Activated naive CD4-positive, alpha-beta T cell (primary cell): ENCODE data around the gene CPPED1.

ENCODE experiments used
- DNase-seq, 4 experiments: peaks; one replicate each; lab custom pipeline; 2025; lab: John Stamatoyannopoulos, UW

The CPPED1 gene

GRCh38 chr16:12737563-12737962 lies 66.1 kb downstream of the CPPED1 start:
- no peak for DNase-seq

DNA sequence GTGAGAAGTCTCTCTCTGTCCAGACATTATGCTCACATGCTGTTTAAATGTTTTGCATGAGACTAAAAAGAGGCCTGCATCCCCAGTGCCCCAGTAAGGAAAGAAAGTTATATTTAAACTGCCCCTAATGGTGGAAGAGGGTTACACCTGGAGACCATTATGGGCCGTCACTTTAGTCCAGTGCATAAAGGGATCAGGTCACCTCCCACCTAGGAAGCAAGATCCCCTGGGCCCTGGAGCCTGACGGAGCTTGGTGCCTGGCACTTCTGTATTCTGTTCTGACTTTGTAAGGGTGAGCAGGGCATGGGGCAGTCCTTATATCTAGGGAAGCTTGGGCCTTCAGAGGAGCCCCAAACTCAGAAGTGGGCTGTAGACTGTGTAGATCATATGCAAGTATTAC lies 67.9 kb downstream of the CPPED1 start:
- DNase-seq: no peak

DNA sequence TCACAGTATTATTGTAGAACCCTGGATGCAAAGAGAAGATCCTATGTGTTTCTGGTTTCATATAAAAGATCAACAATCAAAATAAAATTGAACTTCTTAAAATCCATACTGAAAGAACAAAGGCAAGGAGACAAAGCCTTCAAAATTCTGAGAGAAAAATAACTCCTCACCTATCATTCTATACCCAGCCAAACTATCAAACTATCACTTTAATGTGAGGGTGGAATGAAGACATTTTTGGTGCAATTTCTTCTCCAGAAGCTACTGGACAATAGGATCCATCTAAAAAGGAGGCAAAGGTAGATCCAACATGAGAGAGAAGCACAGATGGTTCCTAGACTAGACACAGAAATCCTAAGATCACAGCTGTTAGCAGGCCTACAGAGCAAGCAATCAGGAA lies 71.1 kb downstream of the CPPED1 start:
- DNase-seq: no peak

- DNase-seq: no peak
These were observed 74.2 kb downstream of the CPPED1 start for GRCh38 chr16:12729448-12729847.

DNA sequence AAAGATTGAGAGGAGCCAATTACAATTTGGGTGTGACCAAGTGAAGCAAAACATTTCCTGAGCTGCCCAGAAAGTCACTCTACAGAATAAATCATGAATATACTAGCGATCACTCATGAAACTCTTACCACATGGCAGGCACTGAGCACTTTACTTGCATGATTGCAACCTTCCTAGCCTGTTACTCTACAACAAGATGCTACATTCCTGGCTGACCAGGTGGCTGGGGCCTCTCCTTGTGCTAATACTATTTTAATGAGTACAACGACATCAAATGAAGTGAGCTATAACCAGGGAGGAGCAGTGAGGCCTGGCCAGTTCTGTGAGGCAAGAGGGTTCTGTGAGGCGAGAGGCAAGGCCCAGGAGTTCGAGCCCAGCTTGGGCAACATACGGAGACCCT lies 75.2 kb downstream of the CPPED1 start:
- no peak for DNase-seq

DNA sequence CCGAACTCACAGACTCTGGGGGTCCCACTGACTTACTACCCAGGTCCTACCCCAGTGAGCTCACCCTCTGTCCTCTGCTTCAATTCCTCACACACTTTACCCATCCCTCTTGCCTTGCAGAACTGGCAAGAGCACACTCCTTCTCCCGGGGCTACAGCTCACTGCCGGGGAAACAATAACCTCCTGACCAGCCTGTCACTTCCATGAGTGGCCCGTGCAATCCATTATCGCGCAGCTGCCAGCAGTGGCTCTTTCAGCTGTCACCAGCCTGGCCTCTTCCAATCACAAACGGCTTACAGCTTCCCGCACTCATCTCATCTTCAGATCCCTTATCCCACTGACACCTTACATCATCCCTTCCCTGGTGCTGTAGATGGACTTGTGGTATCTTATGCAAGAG lies 79.5 kb downstream of the CPPED1 start:
- no peak for DNase-seq

DNA sequence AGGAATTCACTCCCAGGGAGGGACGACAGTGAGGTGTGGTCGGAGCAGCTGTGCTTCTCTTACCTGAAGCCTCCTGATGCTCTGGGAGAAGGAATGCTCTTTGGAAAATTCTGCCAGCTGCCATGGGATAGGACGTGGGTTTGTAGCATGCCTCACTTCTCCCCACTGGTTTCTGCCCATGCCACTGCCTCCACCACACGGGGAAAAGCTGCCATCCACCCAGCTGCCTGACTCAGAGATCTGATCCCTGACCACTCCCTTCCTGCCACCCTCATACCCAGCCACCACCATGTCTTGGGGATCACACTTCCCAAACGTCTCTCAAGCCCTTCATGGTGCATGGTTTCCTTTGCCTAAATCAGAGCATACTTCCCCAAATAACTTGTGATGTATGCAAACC lies 80.0 kb downstream of the CPPED1 start:
- DNase-seq: no peak

GRCh38 chr16:12721841-12722421 lies 81.8 kb downstream of the CPPED1 start:
- no peak for DNase-seq

DNA sequence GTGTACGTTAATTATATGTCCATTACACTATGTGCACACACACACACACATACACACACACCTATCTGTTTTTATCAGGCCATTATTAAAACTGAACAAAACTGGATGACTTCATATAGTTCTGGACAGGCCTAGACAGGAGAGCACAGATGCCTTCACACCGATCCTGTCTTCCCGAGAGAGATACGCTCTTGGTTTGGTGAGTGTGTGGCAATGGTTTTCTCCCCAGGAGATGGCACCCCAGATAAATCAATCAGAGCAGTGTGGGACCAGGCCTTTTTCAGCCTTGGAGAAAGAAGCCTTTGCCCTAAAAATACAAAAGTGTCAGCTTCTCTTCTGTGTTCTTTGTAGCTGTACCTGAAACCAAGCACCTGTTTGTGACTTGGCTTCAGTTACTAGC lies 83.7 kb downstream of the CPPED1 start:
- DNase-seq: no peak

DNA sequence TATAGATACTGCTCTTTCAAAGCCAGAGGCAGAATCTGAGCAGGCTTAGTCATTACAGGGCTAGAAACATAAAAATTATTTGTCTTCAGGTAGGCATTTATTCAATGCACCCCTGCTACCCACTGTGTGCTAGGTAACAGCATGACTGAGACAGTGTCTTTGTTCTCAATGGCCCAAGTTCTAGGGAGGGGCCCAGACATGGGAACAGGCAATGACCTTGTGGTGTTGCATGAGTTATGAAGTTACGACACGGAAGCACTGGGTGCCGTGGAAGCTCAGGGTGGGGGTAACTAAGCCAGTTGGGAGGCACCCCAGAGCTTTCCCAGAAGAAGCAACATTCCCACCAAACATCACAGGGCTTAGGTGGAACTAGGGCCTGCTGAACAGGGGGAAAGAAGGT lies 87.0 kb downstream of the CPPED1 start:
- DNase-seq: no peak

- DNase-seq: no peak
These were observed 93.9 kb downstream of the CPPED1 start for GRCh38 chr16:12709807-12710206.

- no peak for DNase-seq
These were observed 95.4 kb downstream of the CPPED1 start for GRCh38 chr16:12708266-12708665.

- no peak for DNase-seq
These were observed 97.1 kb downstream of the CPPED1 start for GRCh38 chr16:12706628-12707027.

- DNase-seq: no peak
These were observed 99.1 kb downstream of the CPPED1 start for GRCh38 chr16:12704492-12705111.

GRCh38 chr16:12703935-12704334 lies 99.8 kb downstream of the CPPED1 start:
- DNase-seq: no peak

- DNase-seq: no peak
These were observed 103.5 kb downstream of the CPPED1 start for GRCh38 chr16:12700161-12700560.

DNA sequence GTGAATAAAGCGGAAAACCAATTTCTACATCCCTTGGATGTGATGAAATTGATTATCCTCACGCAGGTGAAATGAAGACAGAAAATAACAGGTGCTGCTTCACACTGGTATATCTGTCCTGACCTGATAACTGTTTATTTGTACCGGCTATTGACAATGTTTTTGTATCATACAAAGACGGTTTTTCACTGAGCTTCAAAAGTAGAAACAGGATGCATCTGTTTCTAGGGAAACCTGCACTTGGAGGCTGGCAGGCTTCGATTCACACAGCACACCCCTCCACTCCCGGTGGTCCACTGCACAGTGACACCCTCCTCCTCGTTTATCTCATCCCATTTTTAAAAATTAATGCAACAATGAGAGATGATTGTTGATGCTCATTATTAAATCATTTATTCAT lies 104.5 kb downstream of the CPPED1 start:
- DNase-seq: no peak

DNA sequence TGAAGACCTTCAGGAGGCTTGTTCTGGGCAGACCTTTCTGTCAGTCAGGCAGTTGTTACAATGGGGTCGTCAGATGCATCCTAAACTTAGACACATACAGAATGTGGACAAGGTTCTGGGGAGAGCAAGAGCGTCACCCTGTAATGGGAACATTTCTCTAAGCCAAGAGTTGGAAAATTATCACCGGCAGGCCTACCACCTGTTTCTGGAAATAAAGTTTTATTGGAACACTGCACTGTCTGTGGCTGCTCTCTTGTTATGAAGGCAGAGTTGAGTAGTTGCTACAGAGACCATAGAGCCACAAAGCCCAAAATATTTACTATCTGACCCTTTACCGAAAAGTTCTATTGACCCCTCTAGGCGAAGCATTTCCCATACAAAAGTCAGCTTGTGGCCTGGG lies 106.2 kb downstream of the CPPED1 start:
- no peak for DNase-seq

- no peak for DNase-seq
These were observed 108.2 kb downstream of the CPPED1 start for GRCh38 chr16:12695454-12695853.

DNA sequence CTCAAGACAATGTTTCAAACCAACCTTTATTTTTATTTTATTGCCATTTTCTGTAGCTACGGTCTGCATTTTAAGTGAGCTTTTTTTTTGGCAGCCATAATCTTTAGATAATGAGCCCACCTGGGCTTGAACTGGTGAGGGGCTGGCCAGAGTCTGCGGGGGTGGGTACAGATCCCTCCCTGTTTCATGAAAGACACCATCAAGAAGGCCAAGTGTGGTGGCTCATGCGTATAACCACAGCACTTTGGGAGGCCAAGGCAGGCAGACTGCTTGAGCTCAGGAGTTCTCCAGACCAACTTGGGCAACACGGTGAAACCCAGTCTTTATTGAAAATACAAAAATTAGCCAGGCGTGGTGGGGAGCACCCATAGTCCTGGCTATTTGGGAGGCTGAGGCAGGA lies 113.7 kb downstream of the CPPED1 start:
- no peak for DNase-seq

GRCh38 chr16:12688951-12689850 lies 114.5 kb downstream of the CPPED1 start:
- no peak for DNase-seq

- DNase-seq: no peak
These were observed 117.9 kb downstream of the CPPED1 start for GRCh38 chr16:12685806-12686205.

DNA sequence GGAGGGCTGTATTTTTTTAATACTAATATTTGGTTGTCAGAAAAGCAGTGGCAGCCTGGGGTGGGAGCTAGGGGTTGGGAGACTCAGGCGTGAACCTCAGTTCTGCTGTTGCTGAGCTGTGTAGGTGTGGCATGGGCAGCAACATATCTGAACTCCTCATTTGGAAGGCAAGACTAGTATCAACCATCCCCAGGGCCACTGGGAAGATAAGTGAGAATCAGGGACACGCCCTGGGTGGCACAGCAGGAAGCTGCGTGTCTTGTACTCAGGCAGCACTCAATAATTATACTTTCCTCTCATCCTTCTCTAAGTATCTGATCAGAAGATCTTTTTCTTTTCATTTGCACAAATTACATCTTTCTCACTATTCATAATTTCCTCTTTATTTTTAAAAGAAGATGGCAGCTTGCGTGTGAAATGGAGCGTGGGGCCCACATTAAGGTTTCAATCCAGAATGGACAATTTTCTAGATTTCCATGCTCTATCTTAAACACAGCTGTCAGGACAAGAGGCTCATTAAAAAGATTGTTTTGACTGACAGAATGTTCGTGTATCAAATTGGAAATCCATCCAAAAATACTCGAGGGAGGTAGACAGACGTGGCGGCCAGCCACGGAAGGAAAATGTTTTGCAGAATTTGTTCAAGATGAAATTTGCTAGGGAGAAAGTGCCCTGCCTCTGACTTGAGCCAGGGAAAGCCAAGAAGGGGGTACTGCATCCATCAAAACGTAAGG lies 121.1 kb downstream of the CPPED1 start:
- no peak for DNase-seq
